CD4-positive, alpha-beta T cell (primary cell): ENCODE results near the gene SELENOV. TPM values are rescaled to one million over a fixed set of nuclear protein-coding genes. Genes with fewer than 3 reads are reported as not detected.
A peak's percentile ranks its signal among the peaks of the same experiment; 100 is the strongest.

Source experiments
- ATAC-seq: fragments of 200-7000 bp; cut with Tn5 transposase; one replicate; pipeline ENCODE4 v1.10.0; 2022; ENCODE audit warnings: mild to moderate bottlenecking; ENCODE audit not compliant: poor library complexity
- CTCF ChIA-PET: fragments of 350-600 bp; sonication (Branson Sonifier 250); formaldehyde crosslinking; loops from one replicate; lab custom pipeline; 2021; ENCODE audit warnings: antibody characterized with exemption, inconsistent platforms; lab: Charles Lee
- POLR2A ChIA-PET: fragments of 350-600 bp; sonication (Branson Sonifier 250); formaldehyde crosslinking; loops from one replicate; lab custom pipeline; 2021; ENCODE audit warnings: antibody characterized with exemption, inconsistent platforms; lab: Charles Lee
- DNase-seq, 14 experiments: peaks; one replicate each; pipeline ENCODE4 v3.0.0-alpha.2; 2013 to 2020; ENCODE audit warnings: mixed read lengths in 2 of 14
- H3K27ac ChIP-seq, 2 donors: one replicate each; pipeline versions ENCODE4 v1.5.1 to v1.7.0; 2013; ENCODE audit warnings: low read length in 2 of 2, low read depth in 1 of 2, mild to moderate bottlenecking in 1 of 2
- H3K27me3 ChIP-seq, 2 experiments: 1 replicate in 1 of 2; 2 replicates in 1 of 2; pipeline versions ENCODE4 v1.6.1 to v1.7.0; 2013; ENCODE audit warnings: low read length in 2 of 2, control low read depth in 1 of 2, mild to moderate bottlenecking in 1 of 2, moderate library complexity in 1 of 2; ENCODE audit not compliant: insufficient read depth in 2 of 2, control insufficient read depth in 1 of 2
- H3K36me3 ChIP-seq: one replicate; pipeline ENCODE4 v1.6.1; 2013; ENCODE audit warnings: low read length, control low read depth; ENCODE audit not compliant: insufficient read depth
- H3K4me1 ChIP-seq: one replicate; pipeline ENCODE4 v1.6.1; 2013; ENCODE audit warnings: low read length, control low read depth; ENCODE audit not compliant: insufficient read depth
- H3K4me3 ChIP-seq: one replicate; pipeline ENCODE4 v1.5.1; 2013; ENCODE audit warnings: mild to moderate bottlenecking, low read length, moderate library complexity
- H3K9me3 ChIP-seq, 2 experiments: 1 replicate in 1 of 2; 2 replicates in 1 of 2; pipeline versions ENCODE4 v1.6.1 to v1.7.0; 2013; ENCODE audit warnings: low read length in 2 of 2, mild to moderate bottlenecking in 2 of 2, control low read depth in 1 of 2, moderate library complexity in 1 of 2; ENCODE audit not compliant: control insufficient read depth in 1 of 2, insufficient read depth in 1 of 2
- H3K27ac Mint-ChIP-seq: one replicate; pipeline ENCODE4 v1.8.0; 2020; ENCODE audit warnings: mixed read lengths
- H3K27me3 Mint-ChIP-seq: one replicate; pipeline ENCODE4 v1.8.0; 2021; ENCODE audit warnings: mixed read lengths
- H3K36me3 Mint-ChIP-seq: one replicate; pipeline ENCODE4 v1.8.0; 2021; ENCODE audit warnings: low read depth, mixed read lengths
- H3K4me1 Mint-ChIP-seq: one replicate; pipeline ENCODE4 v1.8.0; 2021; ENCODE audit warnings: low read depth, mixed read lengths
- H3K4me3 Mint-ChIP-seq: one replicate; pipeline ENCODE4 v1.8.0; 2020; ENCODE audit warnings: mild to moderate bottlenecking, mixed read lengths
- H3K9me3 Mint-ChIP-seq: one replicate; pipeline ENCODE4 v1.8.0; 2020; ENCODE audit warnings: mixed read lengths
- CTCF ChIP-seq: fragments of 200-600 bp; IDR thresholded peaks from one replicate; pipeline ENCODE4 v1.8.0; 2022; ENCODE audit warnings: antibody characterized with exemption, mild to moderate bottlenecking
- intact Hi-C, 2 experiments: fragments of 100-400 bp; cut with DNase I in 1 of 2; cut with micrococcal nuclease in 1 of 2; formaldehyde crosslinking; loops; one replicate each; pipeline versions ENCODE4 v1.15.1 to v1.9.0; 2023 to 2025; cut with DNase I, micrococcal nuclease
- total RNA-seq, 174 experiments: library from RNA in 2 of 174; stranded (reverse) in 2 of 174; gene quantifications; one replicate each; pipeline ENCODE4 v1.2.3 and lab custom pipeline; 2021 to 2026

Gene SELENOV
- total RNA-seq, 2 experiments from 2014 or later: not detected

- Mint-ChIP-seq H3K36me3 (no peaks in the 10 kb centered on the region), H3K27me3 (no peaks in the 10 kb centered on the region), H3K4me1 (peaks cover 14% of the 10 kb centered on the region), H3K4me3 (peak overlapping the region; percentile 72), H3K27ac (peak overlapping the region; percentile 80), H3K9me3 (no peaks in the 10 kb centered on the region)
- peak overlapping the region; percentile 26 to 43 for H3K27ac ChIP-seq
- ChIA-PET POLR2A (interaction anchor here (0.7 to 1.2 kb wide), 2 partner anchors 116 to 122 kb away, joined by 3 read pairs; partner anchors contain the start of gene RPS16), CTCF (no interaction called here)
- no peaks in the 10 kb centered on the region for H3K36me3 ChIP-seq
- H3K4me1 ChIP-seq: peaks cover 14% of the 10 kb centered on the region
- peak overlapping the region; percentile 36 for H3K4me3 ChIP-seq
- H3K9me3 ChIP-seq: no peaks in the 10 kb centered on the region
- intact Hi-C loops: loop anchor here in 1 of 2 experiments (10.0 kb wide), 1 partner anchor 287 kb away; the partner anchor contains the start of gene FBL
- no peaks in the 10 kb centered on the region for H3K27me3 ChIP-seq
- no peak for TF ChIP-seq CTCF
- ATAC-seq (peak; percentile 83), DNase-seq (peak in 5 of 14 experiments; percentile 13 to 67 (median 54))
Observed at GRCh38 chr19:39557811-39558623, 43.1 kb downstream of the SELENOV start.

- H3K4me1 ChIP-seq: peaks cover 14% of the 10 kb centered on the region
- H3K27me3 Mint-ChIP-seq: no peaks in the 10 kb centered on the region
- H3K4me1 Mint-ChIP-seq: peaks cover 14% of the 10 kb centered on the region
- H3K27ac Mint-ChIP-seq: peak overlapping the region; percentile 80
- H3K27ac ChIP-seq: peak overlapping the region; percentile 26 to 43
- no peaks in the 10 kb centered on the region for H3K27me3 ChIP-seq
- DNase-seq (peak in 5 of 14 experiments; percentile 10 to 68 (median 46)), ATAC-seq (peak; percentile 78)
- peak overlapping the region; percentile 36 for H3K4me3 ChIP-seq
- H3K9me3 ChIP-seq: no peaks in the 10 kb centered on the region
- ChIA-PET CTCF (no interaction called here), POLR2A (no interaction called here)
- H3K36me3 ChIP-seq: no peaks in the 10 kb centered on the region
- no peak for TF ChIP-seq CTCF
- intact Hi-C loops: loop anchor here in 1 of 2 experiments (10.0 kb wide), 1 partner anchor 286 kb away; the partner anchor contains the start of gene FBL
- H3K36me3 Mint-ChIP-seq: no peaks in the 10 kb centered on the region
- peak overlapping the region; percentile 72 for H3K4me3 Mint-ChIP-seq
- H3K9me3 Mint-ChIP-seq: no peaks in the 10 kb centered on the region
Observed at GRCh38 chr19:39558624-39559117, 43.7 kb downstream of the SELENOV start.

GRCh38 chr19:39563408-39563807 is 48.5 kb downstream of the SELENOV start:
- TF ChIP-seq CTCF: no peak
- Histone ChIP-seq H3K27me3 (no peaks in the 10 kb centered on the region), H3K27ac (no peak overlapping the region), H3K36me3 (no peaks in the 10 kb centered on the region), H3K4me1 (peaks cover 10% of the 10 kb centered on the region), H3K9me3 (no peaks in the 10 kb centered on the region), H3K4me3 (no peak overlapping the region)
- intact Hi-C loops: no loop called here
- peaks cover 6% of the 10 kb centered on the region for H3K4me1 Mint-ChIP-seq
- H3K36me3 Mint-ChIP-seq: no peaks in the 10 kb centered on the region
- H3K27me3 Mint-ChIP-seq: no peaks in the 10 kb centered on the region
- DNase-seq (no peak), ATAC-seq (no peak)
- no peaks in the 10 kb centered on the region for H3K9me3 Mint-ChIP-seq
- H3K4me3 Mint-ChIP-seq: no peak overlapping the region
- ChIA-PET POLR2A (no interaction called here), CTCF (interaction anchor here (0.6 kb wide), 1 partner anchor 1886 kb away, joined by 3 read pairs; no protein-coding TSS in a partner anchor)
- no peak overlapping the region for H3K27ac Mint-ChIP-seq
